Right cardiac atrium (tissue), 5 donors: Measurements from ENCODE around the gene RMDN3. TPM values are rescaled to one million over a fixed set of nuclear protein-coding genes. Genes with fewer than 3 reads are reported as not detected.

Source experiments
- ATAC-seq, 2 donors: fragments of 200-7000 bp; cut with Tn5 transposase; one replicate each; pipeline versions ENCODE4 v1.8.0 to v1.9.1; 2020; ENCODE audit warnings: moderate library complexity in 2 of 2, mild to moderate bottlenecking in 1 of 2
- DNase-seq, 3 donors: peaks; one replicate each; pipeline ENCODE4 v3.0.0-alpha.2; 2020
- H3K27ac ChIP-seq: one replicate; pipeline ENCODE4 v1.5.1; 2013; ENCODE audit warnings: mild to moderate bottlenecking, low read length, control low read depth, moderate library complexity
- H3K27me3 ChIP-seq: one replicate; pipeline ENCODE4 v1.6.1; 2013; ENCODE audit not compliant: control insufficient read depth, insufficient read depth
- H3K4me1 ChIP-seq: one replicate; pipeline ENCODE4 v1.6.1; 2013; ENCODE audit warnings: low read length; ENCODE audit not compliant: control insufficient read depth, insufficient read depth
- H3K4me3 ChIP-seq: one replicate; pipeline ENCODE4 v1.5.1; 2013; ENCODE audit warnings: low read length, control low read depth
- H3K9me3 ChIP-seq: one replicate; pipeline ENCODE4 v1.6.1; 2013; ENCODE audit warnings: low read length; ENCODE audit not compliant: control insufficient read depth
- WGBS: extraction: QIAGEN DNeasy Blood & Tissue Kit; methylation state at CpG from one replicate; pipeline ENCODE4 v1.1.7; 2013; 5-methylcytosine and 5-hydroxymethylcytosine counted together
- intact Hi-C, 4 donors: fragments of 100-400 bp; cut with DNase I; formaldehyde crosslinking; loops; one replicate each; pipeline versions ENCODE4 v1.11.0 to v1.14.0; 2022 to 2023
- polyA plus RNA-seq: library from polyadenylated mRNA; stranded (reverse); fragments of 200-250 nt; gene quantifications from one replicate; pipeline ENCODE4 v1.2.3, GENCODE V29; 2013
- total RNA-seq, 4 donors: library from RNA; stranded (reverse); fragmentation: NEBNext Ultra II Directional; extraction: Animal tissue kit (Norgen Biotek cat#: 25700); gene quantifications; one replicate each; pipeline ENCODE4 v1.2.1, GENCODE V29; 2021
- donor health status: healthy with polysubstance abuse.
- donor health status: DM: no; HTN: yes; CAD: no.
- donor health status: DM: no; HTN: no; CAD: no.
- donor health status: DM: no; HTN: yes; CAD: no; lungs with severe emphysema.
- donor health status: DM: yes; HTN: yes; CAD: no.

The RMDN3 gene
- total and polyA plus RNA-seq, 5 donors: 15.4 to 21.0 (median 17.6) TPM

DNA sequence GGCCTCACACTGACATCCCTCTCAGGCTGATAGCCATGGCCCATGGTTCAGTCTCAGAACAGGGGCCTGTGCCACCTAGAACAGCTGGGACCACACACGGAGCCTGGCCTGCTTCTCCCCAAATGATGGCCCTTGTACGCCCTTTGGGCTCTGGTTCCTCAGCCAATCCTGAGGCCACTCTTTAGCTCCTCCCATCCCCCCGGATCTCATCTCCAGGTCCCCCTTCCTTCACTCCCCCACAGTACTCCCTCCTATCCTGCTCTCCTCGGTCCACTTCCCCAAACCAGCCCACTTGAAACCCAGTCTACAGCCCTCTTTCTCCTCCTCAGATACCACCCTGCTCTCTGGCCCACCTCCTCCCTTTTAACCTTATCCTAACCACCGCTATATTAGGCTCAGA is 34.1 kb upstream of the RMDN3 start:
- H3K27me3 ChIP-seq: no peaks in the 10 kb centered on the region
- H3K9me3 ChIP-seq: no peaks in the 10 kb centered on the region
- intact Hi-C loops: no loop called here
- peaks cover 7% of the 10 kb centered on the region for H3K4me1 ChIP-seq
- no peak overlapping the region for H3K4me3 ChIP-seq
- no peak overlapping the region for H3K27ac ChIP-seq
- DNase-seq (no peak), ATAC-seq (no peak)
- 74% methylated on average over 5 of the region's 5 CpGs for WGBS

- Histone ChIP-seq H3K27ac (no peak overlapping the region), H3K4me1 (peaks cover 7% of the 10 kb centered on the region), H3K4me3 (no peak overlapping the region), H3K9me3 (no peaks in the 10 kb centered on the region), H3K27me3 (no peaks in the 10 kb centered on the region)
- ATAC-seq (no peak), DNase-seq (no peak)
- intact Hi-C loops: no loop called here
- 57% methylated on average over 6 of the region's 6 CpGs for WGBS
Observed at GRCh38 chr15:40787991-40788390, 32.9 kb upstream of the RMDN3 start.

DNA sequence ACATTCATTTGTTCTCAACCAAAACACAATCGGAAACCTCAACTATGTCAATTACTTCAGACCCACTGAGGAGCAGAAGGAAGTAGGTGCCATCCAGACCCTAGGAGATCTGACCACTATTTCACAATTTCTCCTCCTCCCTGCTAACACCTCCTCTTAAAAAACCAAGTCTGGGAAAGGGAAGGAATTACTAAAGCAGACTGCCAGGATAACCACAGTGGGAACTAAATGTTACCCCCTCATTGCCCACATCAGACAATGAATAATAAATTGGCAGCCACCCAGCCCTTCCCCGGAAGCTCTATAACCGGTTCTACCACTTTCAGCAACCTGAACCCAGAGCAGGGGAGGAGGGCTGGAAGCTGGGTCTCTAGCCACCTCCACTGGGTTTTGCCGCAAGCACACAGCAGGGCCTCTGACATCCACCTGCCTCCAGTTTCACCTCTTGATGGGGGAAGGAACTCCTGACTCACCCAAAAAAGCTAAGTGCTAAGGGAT is 32.3 kb upstream of the RMDN3 start:
- WGBS: 42% methylated on average over 4 of the region's 4 CpGs
- no peaks in the 10 kb centered on the region for H3K9me3 ChIP-seq
- no peak overlapping the region for H3K4me3 ChIP-seq
- intact Hi-C loops: no loop called here
- peak; percentile 22 to 43 for ATAC-seq
- peaks cover 7% of the 10 kb centered on the region for H3K4me1 ChIP-seq
- H3K27ac ChIP-seq: no peak overlapping the region
- DNase-seq: no peak
- no peaks in the 10 kb centered on the region for H3K27me3 ChIP-seq

DNA sequence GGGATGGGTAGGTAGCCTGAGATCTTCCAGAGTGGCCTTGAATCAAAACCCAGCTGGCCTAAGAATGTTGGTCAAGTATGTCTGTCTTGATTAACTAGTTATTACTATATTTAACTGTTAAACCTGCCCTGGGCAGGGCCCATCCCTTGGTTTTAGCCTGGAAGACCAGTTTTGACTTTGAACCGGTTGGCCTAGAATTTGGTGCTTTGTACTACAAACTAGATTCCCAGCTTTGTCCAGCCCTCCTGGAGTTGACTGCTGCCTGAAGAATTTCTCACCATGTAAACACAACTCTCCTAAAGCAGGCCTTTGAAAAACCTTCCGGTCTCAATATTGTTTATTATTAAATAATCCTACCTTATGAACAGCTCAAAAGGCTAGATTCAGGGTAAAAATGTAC is 30.8 kb upstream of the RMDN3 start:
- H3K9me3 ChIP-seq: no peaks in the 10 kb centered on the region
- WGBS: 92% methylated on average over 2 of the region's 2 CpGs
- H3K4me1 ChIP-seq: peaks cover 7% of the 10 kb centered on the region
- ATAC-seq (no peak), DNase-seq (no peak)
- no peak overlapping the region for H3K27ac ChIP-seq
- intact Hi-C loops: no loop called here
- no peak overlapping the region for H3K4me3 ChIP-seq
- H3K27me3 ChIP-seq: no peaks in the 10 kb centered on the region

- H3K27me3 ChIP-seq: no peaks in the 10 kb centered on the region
- H3K4me3 ChIP-seq: no peak overlapping the region
- intact Hi-C loops: no loop called here
- H3K27ac ChIP-seq: no peak overlapping the region
- H3K9me3 ChIP-seq: no peaks in the 10 kb centered on the region
- peaks cover 7% of the 10 kb centered on the region for H3K4me1 ChIP-seq
- ATAC-seq: no peak
- WGBS: 64% methylated on average over 3 of the region's 3 CpGs
- DNase-seq: no peak
Observed at GRCh38 chr15:40785164-40785563, 30.1 kb upstream of the RMDN3 start.

DNA sequence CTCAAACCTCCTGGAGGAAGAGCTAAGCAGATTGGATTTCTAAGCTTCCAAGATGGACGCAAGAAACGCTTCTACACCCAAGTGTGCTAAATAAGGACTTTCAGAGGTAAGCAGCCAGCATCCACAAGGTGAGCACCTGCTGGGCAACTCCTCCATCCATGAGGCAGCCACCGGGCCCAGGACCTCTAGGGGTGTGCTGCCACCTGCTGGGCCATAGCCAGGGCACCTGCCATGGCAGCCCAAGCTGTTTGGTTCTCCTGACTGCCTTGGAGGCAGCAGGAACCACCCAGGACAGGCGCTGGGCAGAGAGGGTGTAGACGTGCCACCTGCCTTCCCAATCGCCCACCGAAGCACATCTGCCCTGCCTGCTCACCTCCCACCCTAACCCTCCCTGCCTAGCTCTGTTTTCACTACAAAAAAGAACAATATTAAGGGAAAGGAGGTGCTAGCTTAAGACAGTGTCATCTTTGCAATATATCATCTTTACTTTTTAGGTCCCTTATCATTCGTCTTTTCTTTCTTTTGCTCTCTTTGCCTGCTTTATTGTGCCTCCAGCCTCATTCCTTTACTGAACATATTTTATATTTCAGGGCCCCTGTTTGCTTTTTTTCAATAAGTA is 27.7 kb upstream of the RMDN3 start:
- DNase-seq: peak in 2 of 3 donors; percentile 69 to 77
- intact Hi-C loops: no loop called here
- Histone ChIP-seq H3K4me1 (peaks cover 7% of the 10 kb centered on the region), H3K9me3 (no peaks in the 10 kb centered on the region), H3K27me3 (no peaks in the 10 kb centered on the region), H3K27ac (no peak overlapping the region), H3K4me3 (no peak overlapping the region)
- 66% methylated on average over 8 of the region's 8 CpGs for WGBS
- peak; percentile 70 to 73 for ATAC-seq

- DNase-seq (no peak), ATAC-seq (peak in 1 of 2 donors; percentile 14)
- Histone ChIP-seq H3K4me1 (no peaks in the 10 kb centered on the region), H3K9me3 (no peaks in the 10 kb centered on the region), H3K27me3 (no peaks in the 10 kb centered on the region), H3K4me3 (no peak overlapping the region), H3K27ac (no peak overlapping the region)
- WGBS: 82% methylated on average over 11 of the region's 11 CpGs
- intact Hi-C loops: no loop called here
Observed at GRCh38 chr15:40776537-40777141, 21.6 kb upstream of the RMDN3 start.

DNA sequence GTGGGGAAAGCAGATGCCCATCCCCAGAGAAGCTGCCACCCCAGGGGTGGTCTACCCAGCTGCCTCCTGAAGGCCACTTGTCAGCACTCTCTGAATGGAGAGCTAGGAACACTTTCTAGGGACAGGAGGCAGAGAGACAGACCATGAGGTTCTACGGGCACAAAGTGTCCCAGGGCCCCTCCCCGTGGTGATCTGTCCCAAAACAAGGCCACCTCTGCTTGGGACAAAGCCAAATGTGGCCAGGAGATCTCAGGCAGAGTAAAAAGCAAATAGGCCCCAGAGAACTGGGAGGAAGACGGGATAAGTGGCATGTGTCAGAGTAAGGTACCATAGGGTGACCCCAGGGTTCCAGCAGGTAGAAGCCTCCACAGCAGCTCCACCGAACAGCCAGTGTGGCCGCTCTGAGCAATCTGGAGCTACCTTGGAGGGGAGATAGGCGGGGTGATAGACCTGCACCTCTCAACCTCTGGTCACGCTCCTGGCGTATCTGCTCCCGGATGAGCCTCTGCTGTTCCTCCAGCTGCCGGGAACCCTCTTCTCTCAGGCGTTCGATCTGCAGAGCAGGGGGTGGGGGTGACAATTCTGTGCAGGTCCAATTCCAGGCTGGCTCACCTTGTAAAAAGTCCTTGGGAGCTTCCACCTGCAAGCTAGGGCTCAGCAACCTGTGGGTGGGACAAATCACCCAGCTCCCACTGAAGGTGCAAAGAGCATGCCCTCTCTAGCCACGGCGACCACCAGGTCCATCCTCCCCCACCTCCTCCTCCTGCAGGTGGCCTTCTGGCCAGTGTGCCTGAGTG is 20.9 kb upstream of the RMDN3 start:
- intact Hi-C loops: no loop called here
- no peaks in the 10 kb centered on the region for H3K27me3 ChIP-seq
- H3K27ac ChIP-seq: no peak overlapping the region

GRCh38 chr15:40775007-40775406 is 20.0 kb upstream of the RMDN3 start:
- 94% methylated on average over 10 of the region's 10 CpGs for WGBS
- ATAC-seq (no peak), DNase-seq (no peak)
- H3K9me3 ChIP-seq: no peaks in the 10 kb centered on the region
- no peak overlapping the region for H3K27ac ChIP-seq
- H3K4me3 ChIP-seq: no peak overlapping the region
- no peaks in the 10 kb centered on the region for H3K27me3 ChIP-seq
- intact Hi-C loops: no loop called here
- H3K4me1 ChIP-seq: peaks cover under 1% of the 10 kb centered on the region

More for the DNA sequence above, 20.9 kb upstream of the RMDN3 start:
- Histone ChIP-seq H3K4me3 (no peak overlapping the region), H3K9me3 (no peaks in the 10 kb centered on the region), H3K4me1 (no peaks in the 10 kb centered on the region)
- DNase-seq: no peak
- no peak for ATAC-seq
- WGBS: 94% methylated on average over 14 of the region's 14 CpGs

DNA sequence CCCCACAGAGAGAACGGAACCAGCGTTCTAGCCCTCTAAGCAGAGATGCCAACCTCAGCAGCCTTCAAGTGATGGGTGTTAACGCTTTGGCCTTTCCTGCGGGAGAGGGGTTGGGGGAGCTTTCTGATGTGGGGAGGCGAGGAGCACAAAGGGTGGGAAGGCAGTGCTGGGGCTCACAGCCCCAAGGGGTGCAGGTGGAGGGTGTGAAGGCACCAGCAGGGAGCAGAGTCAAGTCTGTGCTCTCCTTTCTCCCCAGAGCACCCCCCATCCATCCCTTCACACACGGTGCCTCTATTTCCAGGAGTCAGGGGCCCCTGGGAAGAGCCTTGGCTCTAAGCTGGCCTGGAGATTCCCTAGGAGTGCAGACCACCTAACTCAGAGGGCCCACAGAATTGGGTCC is 18.8 kb upstream of the RMDN3 start:
- Histone ChIP-seq H3K9me3 (no peaks in the 10 kb centered on the region), H3K4me1 (peaks cover 3% of the 10 kb centered on the region), H3K27me3 (no peaks in the 10 kb centered on the region), H3K27ac (no peak overlapping the region), H3K4me3 (no peak overlapping the region)
- 93% methylated on average over 6 of the region's 6 CpGs for WGBS
- DNase-seq: no peak
- intact Hi-C loops: no loop called here
- no peak for ATAC-seq

DNA sequence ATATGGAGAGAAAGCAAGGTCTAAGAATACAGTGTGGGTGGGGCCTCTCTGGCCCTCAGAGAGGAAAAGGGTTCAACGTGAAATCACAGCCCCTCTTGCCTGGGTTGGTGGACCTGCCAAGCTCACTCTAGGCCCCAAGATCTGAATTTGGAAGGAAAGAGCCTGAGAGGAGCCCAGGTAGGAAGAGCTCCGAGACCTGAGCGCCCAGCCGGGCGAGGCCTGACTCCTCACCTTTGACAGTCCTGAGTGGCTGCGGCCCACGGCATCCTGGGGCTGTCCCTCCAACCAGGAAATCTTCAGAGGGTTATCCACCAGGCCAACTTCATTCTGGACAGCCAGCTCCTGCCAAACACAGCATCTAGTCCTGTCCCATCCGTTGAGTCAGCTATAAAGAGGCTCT is 18.4 kb upstream of the RMDN3 start:
- intact Hi-C loops: no loop called here
- no peak for ATAC-seq
- Histone ChIP-seq H3K4me1 (peaks cover 3% of the 10 kb centered on the region), H3K4me3 (no peak overlapping the region), H3K27ac (no peak overlapping the region), H3K9me3 (no peaks in the 10 kb centered on the region), H3K27me3 (no peaks in the 10 kb centered on the region)
- DNase-seq: no peak
- WGBS: 90% methylated on average over 8 of the region's 8 CpGs
